SW 1271 (cell line): ENCODE measurements around the gene PKNOX2.

Experiments
- DNase-seq, 2 experiments: peaks; one replicate each; lab custom pipeline; 2025; lab: John Stamatoyannopoulos, UW

PKNOX2 gene

GRCh38 chr11:125479137-125479536, 314.6 kb downstream of the PKNOX2 start:
- no peak for DNase-seq

DNA sequence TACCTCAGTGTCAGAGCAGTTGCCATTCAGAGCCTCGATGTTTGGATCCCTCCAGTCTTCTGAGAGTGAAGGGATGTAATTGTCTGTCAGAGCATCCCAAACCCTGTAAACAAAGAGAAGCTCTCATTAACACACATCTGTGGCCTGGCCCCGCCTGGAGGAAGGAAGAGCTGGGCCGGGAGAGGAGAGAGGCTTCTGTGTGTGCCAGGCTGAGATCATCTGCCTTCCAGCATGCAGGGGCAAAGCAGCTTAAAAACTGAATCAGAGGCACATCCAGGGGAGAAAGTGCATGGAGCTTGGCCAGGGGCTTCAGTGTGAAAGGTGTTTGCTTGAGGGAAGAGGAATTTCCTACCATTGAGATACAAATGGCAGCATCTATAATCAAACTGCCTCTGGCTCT, 317.0 kb downstream of the PKNOX2 start:
- DNase-seq = no peak
